ENCODE measurements around the gene RPN1.
"Not testable (repeated sequence)": the region's sequence is repeated elsewhere in the genome, so short reads cannot be mapped to it uniquely, and the experiment has no call there.

Gene RPN1

DNA sequence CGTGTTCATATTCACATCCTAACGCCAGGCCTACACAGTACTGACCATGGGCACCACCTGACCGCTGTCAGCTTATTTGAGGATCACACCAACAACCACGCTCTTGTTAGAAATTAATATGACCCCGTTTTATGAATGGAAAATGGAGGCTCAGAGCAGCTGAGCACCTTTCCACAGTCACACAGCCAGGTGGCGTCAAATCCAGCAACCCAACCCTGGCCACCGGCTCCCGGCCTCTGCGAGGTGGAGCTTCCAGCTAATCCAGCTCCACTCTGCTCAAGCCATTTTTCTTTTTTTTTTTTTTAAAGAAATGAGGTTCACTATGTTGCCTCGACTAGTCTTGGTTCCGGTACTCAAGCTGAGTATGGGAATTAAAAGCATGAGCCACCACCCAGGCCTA lies 41.3 kb downstream of the RPN1 start:
- DNase-seq (ENCODE audit: low spot score) = no peak

- DNase-seq (ENCODE audit: low spot score) = no peak
Observed at GRCh38 chr3:128607710-128608048, 42.9 kb downstream of the RPN1 start.

GRCh38 chr3:128606094-128606493 lies 44.5 kb downstream of the RPN1 start:
- DNase-seq (ENCODE audit: low spot score) = no peak

DNA sequence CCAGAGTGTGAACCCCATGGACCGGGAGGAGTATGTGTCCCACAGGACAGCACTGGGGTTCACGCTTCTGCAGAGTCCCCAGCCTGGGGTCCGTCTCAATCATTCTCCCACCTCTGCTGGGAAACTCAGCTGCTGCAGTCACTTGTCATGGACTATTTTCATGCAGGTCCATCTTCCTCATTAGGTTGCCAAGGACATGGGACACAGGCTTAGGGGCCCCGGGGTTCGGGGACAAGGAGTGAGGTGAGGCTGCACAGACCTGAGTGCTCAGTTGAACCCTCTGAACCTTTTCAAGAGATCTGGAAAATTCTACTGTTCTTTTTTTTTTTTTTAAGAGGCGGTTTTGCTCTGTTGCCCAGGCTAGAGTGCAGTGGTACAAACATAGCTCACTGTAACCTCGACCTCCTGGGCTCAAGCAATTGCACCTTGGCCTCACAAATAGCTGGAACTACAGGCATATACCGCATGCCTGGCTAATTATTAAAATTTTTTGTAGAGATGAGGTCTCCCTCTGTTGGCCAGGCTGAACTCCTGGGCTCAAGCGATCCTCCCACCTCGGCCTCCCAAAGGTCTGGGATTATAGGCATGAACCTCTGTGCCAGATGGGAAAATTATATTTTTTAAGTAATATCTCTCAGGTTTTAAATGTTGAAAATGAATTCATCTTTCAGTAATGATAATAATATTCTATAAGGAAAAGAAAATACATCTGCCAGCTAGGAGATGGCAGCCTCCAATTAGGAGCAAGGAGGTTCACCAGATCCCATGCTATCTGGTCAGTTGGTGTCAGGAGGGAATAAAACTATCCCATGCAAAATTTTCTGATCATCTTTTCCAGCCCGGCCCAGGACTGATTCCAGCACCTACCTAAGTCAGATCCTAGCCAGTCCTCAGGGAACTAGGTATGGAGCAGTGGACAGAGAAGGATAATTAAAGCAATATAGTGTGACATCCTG lies 45.2 kb downstream of the RPN1 start:
- no peak for DNase-seq (ENCODE audit: low spot score)

GRCh38 chr3:128603811-128604775 lies 46.5 kb downstream of the RPN1 start:
- DNase-seq (ENCODE audit: low spot score) = no peak

GRCh38 chr3:128603313-128603712 lies 47.3 kb downstream of the RPN1 start:
- no peak for DNase-seq (ENCODE audit: low spot score)

GRCh38 chr3:128598884-128599664 lies 51.5 kb downstream of the RPN1 start:
- no peak for DNase-seq (ENCODE audit: low spot score)

DNA sequence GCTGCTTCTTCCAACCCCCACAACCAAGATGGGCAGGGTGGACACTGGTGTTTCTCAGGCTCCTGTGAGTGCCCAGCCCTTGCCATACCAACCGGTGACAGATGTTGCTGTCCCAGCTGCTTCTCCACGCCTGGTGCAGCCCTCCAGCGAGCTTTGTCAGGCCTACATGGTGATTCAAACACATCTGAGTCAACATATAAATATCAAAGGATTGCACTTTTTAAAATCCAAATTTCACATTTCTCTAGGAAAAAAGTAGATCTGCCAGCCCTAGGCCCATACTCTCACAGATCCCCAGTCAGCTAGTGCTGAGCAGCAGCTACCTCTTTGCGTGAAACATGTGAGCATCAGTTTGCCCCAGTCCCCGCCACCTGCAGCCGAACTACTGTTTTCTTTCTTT lies 52.7 kb downstream of the RPN1 start:
- DNase-seq (ENCODE audit: low spot score) = peak; percentile 59

DNA sequence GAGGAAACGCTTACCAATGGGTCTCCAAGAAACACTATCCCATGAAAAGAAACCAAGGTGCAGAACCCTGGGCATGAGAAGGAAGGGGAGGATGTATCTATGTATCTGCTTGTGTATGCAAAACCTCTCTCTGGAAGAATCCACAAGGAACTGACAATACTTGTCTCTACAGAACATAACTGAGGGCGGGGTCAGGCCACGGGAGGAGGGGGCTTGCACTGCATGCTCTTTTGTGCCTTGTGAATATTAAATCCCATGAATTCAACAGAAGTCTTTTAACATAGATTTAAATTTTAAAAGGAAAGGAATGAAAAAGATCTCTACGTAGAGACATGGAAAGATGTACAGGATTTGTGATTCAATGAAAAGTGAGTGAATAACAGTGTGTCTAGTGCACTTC lies 57.8 kb downstream of the RPN1 start:
- no peak for DNase-seq (ENCODE audit: low spot score)

DNA sequence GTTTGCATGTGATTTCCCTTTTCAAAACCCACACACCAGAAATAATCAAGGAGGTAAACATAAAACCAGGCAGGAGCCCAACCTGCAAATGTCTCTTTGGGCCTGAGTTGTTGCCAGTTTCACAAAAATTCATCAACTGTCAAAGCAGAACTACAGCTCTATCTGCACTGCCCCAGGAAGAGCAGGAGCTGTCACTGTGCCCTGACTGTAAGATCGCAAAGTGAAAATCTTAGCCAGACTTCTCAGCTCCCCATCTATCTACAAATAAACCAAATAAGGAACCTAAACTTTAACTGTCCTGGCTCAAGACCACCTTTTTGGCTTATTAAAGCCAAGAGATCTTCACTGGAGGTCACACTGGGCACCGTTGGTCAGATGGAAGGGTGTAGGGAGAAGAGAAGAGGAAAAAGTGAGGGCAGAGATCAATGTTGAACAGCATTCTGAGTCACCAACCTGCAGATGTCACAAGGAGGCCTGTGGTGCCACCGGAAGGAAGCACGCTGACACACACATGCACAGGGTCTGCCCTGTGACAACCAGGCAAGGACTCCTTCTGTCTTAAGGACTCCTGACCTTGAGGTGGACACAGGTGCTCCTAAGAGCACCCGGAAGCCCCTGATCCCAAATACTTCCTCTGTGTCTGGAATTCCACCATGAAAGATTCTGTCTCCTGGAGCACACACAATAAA lies 58.7 kb downstream of the RPN1 start:
- DNase-seq (ENCODE audit: low spot score) = no peak

DNA sequence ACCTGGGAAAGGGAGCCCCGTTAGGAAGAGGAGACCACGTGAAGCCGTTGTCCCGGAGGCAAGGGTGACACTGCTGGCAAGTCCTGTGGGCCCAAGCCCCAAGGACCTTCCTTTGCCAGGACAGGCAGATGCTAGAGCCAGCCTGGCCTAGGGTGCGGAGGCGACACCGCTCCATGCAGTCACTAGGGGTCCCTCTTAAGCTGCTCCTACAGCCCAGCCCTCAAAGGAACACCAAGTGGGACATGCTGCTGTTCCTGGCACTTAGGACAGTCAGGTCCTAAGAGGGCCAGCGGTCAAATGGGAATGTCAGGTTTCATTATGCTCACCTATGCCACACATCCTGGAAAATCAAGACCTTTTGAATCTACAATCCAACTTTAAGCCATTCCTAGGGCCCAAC lies 59.7 kb downstream of the RPN1 start:
- DNase-seq (ENCODE audit: low spot score) = no peak

DNA sequence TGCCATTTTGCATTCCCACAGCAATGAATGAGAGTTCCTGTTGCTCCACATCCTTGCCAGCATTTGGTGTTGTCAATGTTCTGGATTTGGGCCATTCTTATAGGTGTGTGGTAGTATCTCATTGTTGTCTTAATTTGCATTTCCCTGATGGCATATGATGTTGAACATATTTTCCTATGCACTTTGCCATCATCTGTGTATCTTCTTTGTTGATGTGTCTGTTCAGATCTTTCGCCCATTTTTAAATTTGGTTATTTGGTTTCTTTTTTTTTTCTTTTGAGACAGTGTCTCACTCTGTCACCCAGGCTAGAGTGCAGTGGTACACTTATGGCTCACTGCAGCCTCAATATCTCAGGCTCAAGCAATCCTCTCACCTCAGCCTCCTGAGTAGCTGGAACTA lies 60.6 kb downstream of the RPN1 start:
- not testable (repeated sequence) for DNase-seq (ENCODE audit: low spot score)

- no peak for DNase-seq (ENCODE audit: low spot score)
Observed at GRCh38 chr3:128588147-128588546, 62.5 kb downstream of the RPN1 start.

DNA sequence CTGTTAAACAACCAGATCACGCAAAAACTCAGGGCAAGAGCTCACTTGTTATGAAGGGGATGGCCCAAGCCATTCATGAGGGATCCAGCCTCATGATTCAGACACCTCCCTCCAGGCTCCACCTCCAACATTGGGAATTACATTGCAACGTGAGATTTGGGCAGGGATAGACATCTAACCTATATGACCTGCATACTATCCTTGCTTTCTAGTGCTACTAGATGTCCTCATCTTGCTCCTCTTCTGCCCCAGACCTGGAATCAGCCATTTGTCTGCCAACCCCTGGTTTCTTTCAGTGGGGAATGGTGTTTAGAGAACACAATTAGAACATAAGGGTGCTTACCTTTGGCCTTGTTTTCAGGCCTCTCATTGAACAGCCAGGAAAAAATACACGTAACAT lies 63.2 kb downstream of the RPN1 start:
- DNase-seq (ENCODE audit: low spot score) = no peak

- not testable (repeated sequence) for DNase-seq (ENCODE audit: low spot score)
Observed at GRCh38 chr3:128586932-128587331, 63.7 kb downstream of the RPN1 start.

DNA sequence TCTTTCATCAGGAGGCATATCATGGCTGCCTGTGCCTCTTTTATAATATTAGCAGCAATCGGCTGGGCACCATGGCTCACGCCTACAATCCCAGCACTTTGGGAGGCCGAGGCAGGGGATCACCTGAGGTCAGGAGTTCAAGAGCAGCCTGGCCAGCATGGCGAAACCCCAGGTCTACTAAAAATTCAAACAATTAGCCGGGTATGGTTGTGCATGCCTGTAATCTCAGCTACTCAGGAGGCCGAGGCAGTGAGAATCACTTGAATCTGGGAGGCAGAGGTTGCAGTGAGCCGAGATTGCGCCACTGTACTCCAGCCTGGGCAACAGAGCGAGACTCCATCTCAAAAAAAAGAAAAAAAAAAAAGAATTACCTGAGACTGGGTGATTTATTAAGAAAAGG lies 64.2 kb downstream of the RPN1 start:
- DNase-seq (ENCODE audit: low spot score) = not testable (repeated sequence)

GRCh38 chr3:128585974-128586373 lies 64.6 kb downstream of the RPN1 start:
- no peak for DNase-seq (ENCODE audit: low spot score)

GRCh38 chr3:128585189-128585588 lies 65.4 kb downstream of the RPN1 start:
- no peak for DNase-seq (ENCODE audit: low spot score)

DNA sequence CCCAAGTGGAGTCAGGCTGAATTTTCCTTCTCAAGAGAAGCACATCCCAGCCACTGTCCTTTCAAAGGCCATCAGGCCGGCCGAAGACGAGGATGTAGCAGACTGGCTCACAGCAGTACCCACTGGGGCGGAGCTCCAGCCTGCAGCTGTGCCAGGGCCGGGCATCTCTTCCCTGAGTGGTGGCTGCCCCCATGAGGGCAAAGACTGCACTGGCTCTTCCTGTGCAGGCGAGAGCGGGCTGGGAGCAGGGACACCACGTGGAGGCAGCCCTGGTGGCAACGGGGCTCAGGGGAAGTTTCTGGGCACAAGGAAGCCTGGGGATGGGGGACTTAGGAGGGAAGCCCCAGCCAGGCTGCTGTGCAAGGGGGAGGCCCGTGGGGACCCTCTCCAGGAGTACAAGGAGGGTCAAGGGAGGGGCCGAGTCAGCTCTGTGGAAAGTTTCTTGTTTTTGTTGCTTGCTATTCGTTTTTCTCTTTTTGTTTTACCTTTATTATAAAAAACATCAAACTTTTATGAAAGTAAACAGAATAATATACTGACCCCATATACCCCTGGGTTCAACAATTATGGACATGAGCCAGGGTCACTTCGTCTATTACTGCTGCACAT lies 66.1 kb downstream of the RPN1 start:
- peak; percentile 88 for DNase-seq (ENCODE audit: low spot score)

DNA sequence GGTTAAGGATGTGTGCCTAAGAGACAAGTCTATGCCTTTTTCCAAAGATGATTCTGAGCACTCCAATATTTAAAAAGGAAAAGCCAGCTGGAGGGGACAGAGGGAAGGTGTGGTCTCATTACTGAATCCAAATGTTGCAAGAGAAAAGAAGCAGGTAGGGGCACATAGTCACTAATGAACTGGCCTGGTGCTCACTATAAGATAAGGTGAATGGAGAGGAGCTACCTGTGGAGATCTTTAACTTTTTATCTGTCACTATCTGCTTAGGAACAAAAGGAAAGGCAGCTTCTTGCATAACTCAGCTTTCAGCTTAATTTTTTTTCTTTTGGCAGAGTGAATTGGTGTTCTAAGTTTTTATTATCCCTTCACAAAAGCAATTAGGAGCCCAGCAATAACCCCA lies 69.1 kb downstream of the RPN1 start:
- no peak for DNase-seq (ENCODE audit: low spot score)

DNA sequence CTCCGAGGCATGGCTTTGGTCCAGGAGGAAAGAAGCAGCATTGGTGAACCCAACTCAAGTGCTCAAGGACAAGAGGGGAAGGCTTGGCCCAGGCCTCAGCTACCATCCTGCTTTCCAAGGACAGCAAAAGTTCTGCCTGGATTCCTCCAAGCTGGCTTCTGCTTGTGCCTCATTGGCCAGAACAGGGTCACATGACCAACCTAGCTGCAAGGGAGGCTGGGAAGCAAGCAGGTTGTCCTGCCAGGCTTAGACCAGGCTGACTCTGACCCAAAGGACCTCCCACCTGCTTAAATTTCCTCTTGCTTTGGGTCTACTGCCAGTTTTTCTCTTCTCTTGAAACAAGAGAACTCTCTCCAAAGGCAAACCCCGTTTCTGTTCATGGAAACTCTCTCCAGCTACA lies 70.7 kb downstream of the RPN1 start:
- DNase-seq (ENCODE audit: low spot score) = no peak
